Peyer's patch (tissue), 4 donors: ENCODE data around the gene TTC1. TPM values are rescaled to one million over a fixed set of nuclear protein-coding genes. Genes with fewer than 3 reads are reported as not detected.

Source experiments
- DNase-seq, 3 donors: peaks; one replicate each; pipeline ENCODE4 v3.0.0-alpha.2; 2017 to 2019
- H3K27ac ChIP-seq, 4 donors: fragments of 200-600 bp; sonication (generic); one replicate each; pipeline ENCODE4 v1.5.1; 2016 to 2019
- H3K27me3 ChIP-seq, 2 donors: fragments of 200-600 bp; sonication (generic); one replicate each; pipeline ENCODE4 v1.5.1; 2019
- H3K36me3 ChIP-seq, 3 donors: fragments of 200-600 bp; sonication (generic); one replicate each; pipeline ENCODE4 v1.5.1; 2016 to 2019
- H3K4me1 ChIP-seq, 4 donors: fragments of 200-600 bp; sonication (generic); one replicate each; pipeline ENCODE4 v1.5.1; 2016 to 2019
- H3K4me3 ChIP-seq, 4 donors: fragments of 200-600 bp; sonication (generic); 1 replicate in 3 of 4; 2 replicates in 1 of 4; pipeline ENCODE4 v1.5.1; 2016 to 2019; ENCODE audit warnings: mild to moderate bottlenecking in 1 of 4
- H3K9me3 ChIP-seq, 4 donors: fragments of 200-600 bp; sonication (generic); one replicate each; pipeline ENCODE4 v1.5.1; 2016 to 2019; ENCODE audit warnings: mild to moderate bottlenecking in 1 of 4
- POLR2A ChIP-seq, 2 donors: fragments of 450-650 bp; IDR thresholded peaks; one replicate each; pipeline ENCODE4 v1.5.1; 2017; ENCODE audit warnings: antibody characterized with exemption in 2 of 2, mild to moderate bottlenecking in 2 of 2, moderate library complexity in 2 of 2
- small RNA-seq, 2 donors: library from RNA; depleted of rRNA; stranded (forward); fragments of <200 nt; gene quantifications; one replicate each; pipeline ENCODE3, GENCODE V24; 2016
- total RNA-seq, 4 donors: library from RNA; depleted of rRNA; stranded (reverse); fragments of >200 nt; gene quantifications; one replicate each; pipeline ENCODE4 v1.1.0, GENCODE V29; 2016
- TF ChIP-seq, protein P1 (sequence below), 6 experiments: fragments of 450-650 bp in 4 of 6; fragments of 200-600 bp in 2 of 6; sonication (generic) in 1 of 6; IDR thresholded peaks; one replicate each; pipeline ENCODE4 v1.5.1; 2017 to 2019; ENCODE audit warnings: antibody characterized with exemption in 6 of 6, mild to moderate bottlenecking in 3 of 6, moderate library complexity in 1 of 6

Gene TTC1
- total RNA-seq, 4 donors from 2014 or later: 11.6 to 85.0 (median 26.4) TPM

DNA sequence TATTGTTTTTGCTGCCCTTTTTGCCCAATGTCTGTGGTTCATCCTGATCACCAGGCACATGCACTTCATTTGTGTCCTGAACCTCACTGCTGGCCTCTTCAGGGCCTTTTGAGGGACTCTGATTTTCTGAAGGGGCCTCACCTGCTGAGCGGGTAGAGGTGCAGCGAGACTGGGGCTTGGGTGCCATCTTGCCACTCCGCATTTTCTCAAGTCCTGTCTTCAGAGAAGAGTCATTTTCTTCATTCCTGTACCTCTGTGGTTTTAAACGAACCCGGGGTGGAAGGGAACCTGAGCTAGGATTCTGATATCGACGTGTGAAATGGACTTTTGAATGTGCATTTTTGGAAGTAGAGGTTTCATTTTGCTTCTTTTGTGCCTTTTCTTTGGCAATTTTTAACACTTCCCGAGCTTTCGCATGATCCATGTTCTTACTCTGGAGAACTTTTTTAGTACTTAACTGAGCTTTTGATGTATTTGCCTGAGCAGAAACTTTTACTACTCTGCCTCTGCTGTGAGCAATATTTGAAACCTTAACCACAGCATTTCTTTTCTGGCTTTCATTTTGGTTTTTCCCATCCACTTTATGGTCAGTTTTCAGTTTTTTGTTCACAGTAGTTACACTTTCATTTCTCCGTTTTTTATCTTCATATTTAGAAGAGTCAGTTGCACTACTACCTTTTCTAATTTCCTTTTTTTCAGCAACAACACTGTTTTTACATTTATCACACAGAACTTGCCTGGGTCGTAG is 84.2 kb downstream of the TTC1 start:
- H3K36me3 ChIP-seq: peaks cover 0 to 22% (median 0%) of the 10 kb centered on the region in 3 donors
- no peaks in the 10 kb centered on the region for H3K4me1 ChIP-seq
- DNase-seq: no peak
- no peak overlapping the region for H3K4me3 ChIP-seq
- TF ChIP-seq POLR2A (IDR thresholded peaks at IDR 0.05): no peak
- TF ChIP-seq, protein P1, sequence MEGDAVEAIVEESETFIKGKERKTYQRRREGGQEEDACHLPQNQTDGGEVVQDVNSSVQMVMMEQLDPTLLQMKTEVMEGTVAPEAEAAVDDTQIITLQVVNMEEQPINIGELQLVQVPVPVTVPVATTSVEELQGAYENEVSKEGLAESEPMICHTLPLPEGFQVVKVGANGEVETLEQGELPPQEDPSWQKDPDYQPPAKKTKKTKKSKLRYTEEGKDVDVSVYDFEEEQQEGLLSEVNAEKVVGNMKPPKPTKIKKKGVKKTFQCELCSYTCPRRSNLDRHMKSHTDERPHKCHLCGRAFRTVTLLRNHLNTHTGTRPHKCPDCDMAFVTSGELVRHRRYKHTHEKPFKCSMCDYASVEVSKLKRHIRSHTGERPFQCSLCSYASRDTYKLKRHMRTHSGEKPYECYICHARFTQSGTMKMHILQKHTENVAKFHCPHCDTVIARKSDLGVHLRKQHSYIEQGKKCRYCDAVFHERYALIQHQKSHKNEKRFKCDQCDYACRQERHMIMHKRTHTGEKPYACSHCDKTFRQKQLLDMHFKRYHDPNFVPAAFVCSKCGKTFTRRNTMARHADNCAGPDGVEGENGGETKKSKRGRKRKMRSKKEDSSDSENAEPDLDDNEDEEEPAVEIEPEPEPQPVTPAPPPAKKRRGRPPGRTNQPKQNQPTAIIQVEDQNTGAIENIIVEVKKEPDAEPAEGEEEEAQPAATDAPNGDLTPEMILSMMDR (IDR thresholded peaks at IDR 0.05): no peak
- no peaks in the 10 kb centered on the region for H3K9me3 ChIP-seq
- H3K27me3 ChIP-seq: no peaks in the 10 kb centered on the region
- H3K27ac ChIP-seq: no peak overlapping the region

DNA sequence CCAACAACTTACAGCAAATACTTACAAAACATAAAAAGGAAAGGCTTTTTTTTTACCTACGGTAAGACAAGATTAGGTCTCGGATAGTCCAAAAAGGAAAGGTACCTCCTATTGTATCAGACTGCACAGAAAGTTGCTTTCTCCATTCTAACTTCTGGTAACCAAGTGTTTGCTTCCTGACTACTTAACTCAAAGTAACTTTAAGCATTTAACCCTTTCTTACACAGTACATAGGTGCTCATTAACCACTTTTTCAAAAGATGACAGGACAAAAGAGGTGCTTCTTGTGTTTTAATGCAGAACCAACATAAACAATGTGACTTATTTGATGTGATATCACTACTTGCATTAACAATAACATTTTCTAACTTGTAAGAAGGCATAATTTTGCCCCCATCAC is 87.2 kb downstream of the TTC1 start:
- no peak for DNase-seq
- H3K4me3 ChIP-seq: no peak overlapping the region
- no peak for TF ChIP-seq POLR2A (IDR thresholded peaks at IDR 0.05)
- TF ChIP-seq, protein P1 (IDR thresholded peaks at IDR 0.05): no peak
- H3K36me3 ChIP-seq: peaks cover 0 to 26% (median 0%) of the 10 kb centered on the region in 3 donors
- no peaks in the 10 kb centered on the region for H3K4me1 ChIP-seq
- no peaks in the 10 kb centered on the region for H3K9me3 ChIP-seq
- H3K27ac ChIP-seq: no peak overlapping the region
- H3K27me3 ChIP-seq: no peaks in the 10 kb centered on the region

DNA sequence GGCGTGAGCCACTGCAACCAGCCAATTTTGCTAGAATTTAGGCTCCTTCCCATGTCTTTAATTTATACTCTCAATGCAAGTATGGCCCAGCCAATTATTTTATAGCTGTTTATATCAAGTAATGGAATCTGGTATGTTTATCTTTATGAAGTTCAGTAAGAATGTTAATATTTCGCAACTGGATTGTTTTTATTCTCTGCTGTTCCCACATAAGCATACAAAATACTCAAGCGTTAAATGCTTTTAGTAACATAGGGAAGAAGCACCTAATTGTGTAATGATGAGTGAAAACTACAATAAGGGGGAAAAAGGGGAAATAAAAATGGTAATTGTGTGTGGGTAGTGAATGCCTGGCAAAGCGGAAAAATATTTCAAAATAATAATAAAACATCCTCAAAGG is 89.1 kb downstream of the TTC1 start:
- no peak for DNase-seq

DNA sequence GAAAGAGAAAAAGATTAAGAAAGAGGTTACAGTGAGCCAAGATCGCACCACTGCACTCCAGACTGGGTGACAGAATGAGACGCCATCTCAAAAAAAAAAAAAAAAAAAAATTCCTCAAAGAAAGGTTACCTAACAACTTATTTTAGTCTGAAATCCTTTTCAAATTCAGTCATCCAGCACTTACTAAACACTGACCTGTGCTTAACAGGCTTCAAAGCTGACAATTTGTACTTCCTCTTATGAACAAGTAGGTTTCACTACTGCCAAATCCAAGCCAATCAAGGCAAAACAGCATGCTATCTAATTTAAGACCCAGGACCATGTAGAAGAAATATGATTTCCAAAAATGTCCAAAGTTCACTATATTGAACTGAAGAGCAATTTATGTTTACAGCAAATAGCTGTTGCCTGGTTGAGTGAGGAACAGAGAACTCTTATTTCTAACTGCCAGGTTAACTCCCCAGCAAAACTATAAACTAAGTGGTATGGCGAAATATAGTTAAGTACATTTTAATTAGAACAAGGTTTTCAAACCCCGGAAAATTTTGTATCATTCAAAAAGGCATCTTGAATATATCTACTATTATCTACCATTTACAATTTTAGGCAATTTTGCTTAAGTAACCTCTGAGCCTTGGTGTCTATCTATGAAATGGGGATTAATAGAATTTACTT is 96.9 kb downstream of the TTC1 start:
- Histone ChIP-seq H3K27ac (peak overlapping the region in 1 of 4 donors; percentile 8), H3K4me3 (no peak overlapping the region), H3K4me1 (peaks cover 0 to 18% (median 0%) of the 10 kb centered on the region in 4 donors), H3K27me3 (no peaks in the 10 kb centered on the region), H3K36me3 (peaks cover 0 to 9% (median 0%) of the 10 kb centered on the region in 3 donors), H3K9me3 (no peaks in the 10 kb centered on the region)
- TF ChIP-seq POLR2A (IDR thresholded peaks at IDR 0.05): no peak
- TF ChIP-seq, protein P1 (IDR thresholded peaks at IDR 0.05): no peak
- no peak for DNase-seq

More for the DNA sequence above, 89.1 kb downstream of the TTC1 start:
- no peak for TF ChIP-seq POLR2A (IDR thresholded peaks at IDR 0.05)
- TF ChIP-seq, protein P1 (IDR thresholded peaks at IDR 0.05): no peak
- Histone ChIP-seq H3K27ac (no peak overlapping the region), H3K4me3 (no peak overlapping the region), H3K36me3 (peaks cover 0 to 17% (median 0%) of the 10 kb centered on the region in 3 donors), H3K9me3 (no peaks in the 10 kb centered on the region), H3K27me3 (no peaks in the 10 kb centered on the region), H3K4me1 (no peaks in the 10 kb centered on the region)

DNA sequence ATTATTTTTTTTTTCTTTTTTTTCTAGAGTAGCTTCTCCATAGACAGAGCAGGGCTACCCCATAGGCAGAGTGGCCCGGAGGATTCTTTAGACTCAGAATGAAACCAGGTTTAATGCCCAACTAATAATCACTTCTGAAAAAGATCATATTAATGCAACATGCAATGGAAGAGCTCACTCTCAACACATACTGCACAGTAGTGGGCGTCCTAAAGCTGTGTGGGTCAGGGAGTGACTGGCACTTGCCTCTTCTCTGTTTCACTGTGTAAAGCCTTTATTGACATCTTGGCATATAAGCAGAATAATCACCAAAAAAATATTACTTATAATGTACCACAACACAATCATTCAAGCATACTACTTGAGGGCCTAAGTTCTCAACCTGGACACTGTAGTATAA is 99.2 kb downstream of the TTC1 start:
- Histone ChIP-seq H3K4me1 (peaks cover 0 to 18% (median 0%) of the 10 kb centered on the region in 4 donors), H3K4me3 (no peak overlapping the region), H3K36me3 (peaks cover 0 to 30% (median 0%) of the 10 kb centered on the region in 3 donors), H3K27ac (no peak overlapping the region), H3K27me3 (no peaks in the 10 kb centered on the region), H3K9me3 (no peaks in the 10 kb centered on the region)
- TF ChIP-seq POLR2A (IDR thresholded peaks at IDR 0.05): no peak
- TF ChIP-seq, protein P1 (IDR thresholded peaks at IDR 0.05): no peak
- DNase-seq: no peak

Small RNA genes within 50 kb of the gene (small RNA-seq; reads per million reads assigned to genes)
- gene RF00019: 0 reads per million in 2 donors

Other genes starting within 250 kb of the TTC1 start
- gene ADRA1B, start 92.7 kb upstream of the TTC1 start, total RNA-seq: 10 to 100 TPM in 1 of 4 donors, 1 to 10 TPM in 3; 1.7 to 12.2 (median 5.2) TPM
- 10 to 100 TPM; 34.9 to 57.6 (median 54.3) TPM for gene PWWP2A, start 110.3 kb downstream of the TTC1 start, total RNA-seq
- gene FABP6, start 220.4 kb downstream of the TTC1 start, total RNA-seq: 1,000 to 10,000 TPM; 1,180 to 6,474 (median 2,517) TPM